HUES48 (cell line): ENCODE data around the gene PPP1R16B.

Source experiments
- H3K27ac ChIP-seq: one replicate; pipeline ENCODE4 v1.7.0; 2013; ENCODE audit warnings: low read depth, low read length, inconsistent platforms
- H3K27me3 ChIP-seq: 2 replicates; pipeline ENCODE4 v1.6.1; 2013; ENCODE audit warnings: mild to moderate bottlenecking, low read length; ENCODE audit not compliant: control insufficient read depth, insufficient read depth
- H3K36me3 ChIP-seq: 2 replicates; pipeline ENCODE4 v1.6.1; 2013; ENCODE audit warnings: low read length; ENCODE audit not compliant: control insufficient read depth, insufficient read depth
- H3K4me1 ChIP-seq: 2 replicates; pipeline ENCODE4 v1.6.1; 2013; ENCODE audit warnings: mild to moderate bottlenecking, low read length; ENCODE audit not compliant: control insufficient read depth, insufficient read depth
- H3K4me3 ChIP-seq: 2 replicates; pipeline ENCODE4 v1.5.1; 2013; ENCODE audit warnings: mild to moderate bottlenecking, low read depth, low read length
- H3K9ac ChIP-seq: 2 replicates; pipeline ENCODE4 v1.6.1; 2013; ENCODE audit warnings: mild to moderate bottlenecking, low read depth, low read length, moderate library complexity
- H3K9me3 ChIP-seq: 2 replicates; pipeline ENCODE4 v1.6.1; 2013; ENCODE audit warnings: low read length; ENCODE audit not compliant: control insufficient read depth, insufficient read depth

Gene PPP1R16B

GRCh38 chr20:38838326-38838725 lies 32.8 kb downstream of the PPP1R16B start:
- no peak overlapping the region for H3K27ac ChIP-seq
- no peaks in the 10 kb centered on the region for H3K36me3 ChIP-seq
- no peak overlapping the region for H3K4me3 ChIP-seq
- no peaks in the 10 kb centered on the region for H3K27me3 ChIP-seq
- no peak overlapping the region for H3K9ac ChIP-seq
- no peaks in the 10 kb centered on the region for H3K9me3 ChIP-seq
- peaks cover 6% of the 10 kb centered on the region for H3K4me1 ChIP-seq

GRCh38 chr20:38839563-38839962 lies 34.1 kb downstream of the PPP1R16B start:
- peaks cover 6% of the 10 kb centered on the region for H3K4me1 ChIP-seq
- H3K9me3 ChIP-seq = no peaks in the 10 kb centered on the region
- H3K9ac ChIP-seq = no peak overlapping the region
- no peaks in the 10 kb centered on the region for H3K27me3 ChIP-seq
- H3K36me3 ChIP-seq = no peaks in the 10 kb centered on the region
- no peak overlapping the region for H3K4me3 ChIP-seq
- no peak overlapping the region for H3K27ac ChIP-seq

GRCh38 chr20:38840053-38840893 lies 34.8 kb downstream of the PPP1R16B start:
- Histone ChIP-seq H3K27ac (no peak overlapping the region), H3K4me3 (no peak overlapping the region), H3K36me3 (no peaks in the 10 kb centered on the region), H3K9me3 (no peaks in the 10 kb centered on the region), H3K27me3 (no peaks in the 10 kb centered on the region), H3K4me1 (peaks cover 6% of the 10 kb centered on the region), H3K9ac (no peak overlapping the region)

GRCh38 chr20:38840894-38841470 lies 35.5 kb downstream of the PPP1R16B start:
- Histone ChIP-seq H3K27me3 (no peaks in the 10 kb centered on the region), H3K9me3 (no peaks in the 10 kb centered on the region), H3K9ac (no peak overlapping the region), H3K4me1 (peaks cover 6% of the 10 kb centered on the region), H3K27ac (no peak overlapping the region), H3K4me3 (no peak overlapping the region), H3K36me3 (no peaks in the 10 kb centered on the region)

- H3K4me3 ChIP-seq = no peak overlapping the region
- H3K9me3 ChIP-seq = no peaks in the 10 kb centered on the region
- H3K27ac ChIP-seq = no peak overlapping the region
Observed at GRCh38 chr20:38841570-38841969, 36.1 kb downstream of the PPP1R16B start.

GRCh38 chr20:38842026-38842425 lies 36.5 kb downstream of the PPP1R16B start:
- H3K4me1 ChIP-seq = peaks cover 6% of the 10 kb centered on the region
- H3K9ac ChIP-seq = no peak overlapping the region
- H3K27me3 ChIP-seq = no peaks in the 10 kb centered on the region
- H3K4me3 ChIP-seq = no peak overlapping the region
- no peaks in the 10 kb centered on the region for H3K36me3 ChIP-seq
- H3K27ac ChIP-seq = no peak overlapping the region
- no peaks in the 10 kb centered on the region for H3K9me3 ChIP-seq

More at GRCh38 chr20:38841570-38841969, 36.1 kb downstream of the PPP1R16B start:
- Histone ChIP-seq H3K4me1 (peaks cover 6% of the 10 kb centered on the region), H3K36me3 (no peaks in the 10 kb centered on the region), H3K9ac (no peak overlapping the region), H3K27me3 (no peaks in the 10 kb centered on the region)

- Histone ChIP-seq H3K27ac (no peak overlapping the region), H3K27me3 (no peaks in the 10 kb centered on the region), H3K4me3 (no peak overlapping the region), H3K36me3 (no peaks in the 10 kb centered on the region), H3K9ac (no peak overlapping the region), H3K9me3 (no peaks in the 10 kb centered on the region), H3K4me1 (peaks cover 6% of the 10 kb centered on the region)
Observed at GRCh38 chr20:38842558-38842981, 37.1 kb downstream of the PPP1R16B start.

- Histone ChIP-seq H3K36me3 (no peaks in the 10 kb centered on the region), H3K27ac (no peak overlapping the region), H3K9me3 (no peaks in the 10 kb centered on the region), H3K27me3 (no peaks in the 10 kb centered on the region), H3K4me1 (peaks cover 6% of the 10 kb centered on the region), H3K9ac (no peak overlapping the region), H3K4me3 (no peak overlapping the region)
Observed at GRCh38 chr20:38843346-38843745, 37.8 kb downstream of the PPP1R16B start.

- Histone ChIP-seq H3K27me3 (no peaks in the 10 kb centered on the region), H3K4me1 (peaks cover 6% of the 10 kb centered on the region), H3K9ac (no peak overlapping the region), H3K36me3 (no peaks in the 10 kb centered on the region), H3K4me3 (no peak overlapping the region), H3K27ac (no peak overlapping the region), H3K9me3 (no peaks in the 10 kb centered on the region)
Observed at GRCh38 chr20:38844963-38845362, 39.5 kb downstream of the PPP1R16B start.

- Histone ChIP-seq H3K36me3 (no peaks in the 10 kb centered on the region), H3K27ac (no peak overlapping the region), H3K9ac (no peak overlapping the region), H3K27me3 (no peaks in the 10 kb centered on the region), H3K4me1 (peaks cover 3% of the 10 kb centered on the region), H3K4me3 (no peak overlapping the region), H3K9me3 (no peaks in the 10 kb centered on the region)
Observed at GRCh38 chr20:38847840-38848239, 42.3 kb downstream of the PPP1R16B start.

GRCh38 chr20:38853759-38854158 lies 48.3 kb downstream of the PPP1R16B start:
- no peaks in the 10 kb centered on the region; the same call in 1 of the 2 replicates for H3K4me1 ChIP-seq
- no peak overlapping the region for H3K27ac ChIP-seq
- H3K36me3 ChIP-seq = no peaks in the 10 kb centered on the region
- no peaks in the 10 kb centered on the region for H3K9me3 ChIP-seq
- no peak overlapping the region for H3K9ac ChIP-seq
- H3K27me3 ChIP-seq = no peaks in the 10 kb centered on the region
- H3K4me3 ChIP-seq = no peak overlapping the region
